ENCODE measurements around the gene JMJD1C.
"Not testable (repeated sequence)": the region's sequence is repeated elsewhere in the genome, so short reads cannot be mapped to it uniquely, and the experiment has no call there.

Gene JMJD1C

GRCh38 chr10:63344269-63344668, 121.5 kb downstream of the JMJD1C start:
- no peak overlapping the region for H3K4me3 ChIP-seq (ENCODE audit: low read length)
- no peak for TF ChIP-seq CTCF (conservative IDR thresholded peaks at IDR 0.05; ENCODE audit: low read depth, low read length)
- DNase-seq (ENCODE audit: low read depth) = no peak

- no peak for DNase-seq (ENCODE audit: low read depth)
- H3K4me3 ChIP-seq (ENCODE audit: low read length) = no peak overlapping the region
- no peak for TF ChIP-seq CTCF (conservative IDR thresholded peaks at IDR 0.05; ENCODE audit: low read depth, low read length)
These were observed 122.3 kb downstream of the JMJD1C start for GRCh38 chr10:63343476-63343875.

GRCh38 chr10:63339640-63340039, 126.1 kb downstream of the JMJD1C start:
- H3K4me3 ChIP-seq (ENCODE audit: low read length); DNase-seq (ENCODE audit: low read depth): not testable (repeated sequence)

GRCh38 chr10:63337455-63338251, 128.1 kb downstream of the JMJD1C start:
- no peak for DNase-seq (ENCODE audit: low read depth)
- no peak overlapping the region for H3K4me3 ChIP-seq (ENCODE audit: low read length)
- no peak for TF ChIP-seq CTCF (conservative IDR thresholded peaks at IDR 0.05; ENCODE audit: low read depth, low read length)

- no peak overlapping the region for H3K4me3 ChIP-seq (ENCODE audit: low read length)
- DNase-seq (ENCODE audit: low read depth) = no peak
- TF ChIP-seq CTCF (conservative IDR thresholded peaks at IDR 0.05; ENCODE audit: low read depth, low read length) = no peak
These were observed 134.2 kb downstream of the JMJD1C start for GRCh38 chr10:63331586-63331985.

- no peak for DNase-seq (ENCODE audit: low read depth)
- H3K4me3 ChIP-seq (ENCODE audit: low read length) = no peak overlapping the region
- no peak for TF ChIP-seq CTCF (conservative IDR thresholded peaks at IDR 0.05; ENCODE audit: low read depth, low read length)
These were observed 141.3 kb downstream of the JMJD1C start for GRCh38 chr10:63324495-63324854.

GRCh38 chr10:63323701-63324494, 141.9 kb downstream of the JMJD1C start:
- H3K4me3 ChIP-seq (ENCODE audit: low read length) = no peak overlapping the region
- DNase-seq (ENCODE audit: low read depth) = no peak
- TF ChIP-seq CTCF (conservative IDR thresholded peaks at IDR 0.05; ENCODE audit: low read depth, low read length) = no peak

Data from retinal pigment epithelial cell (primary cell).